NCI-H748 (cell line): ENCODE measurements around the gene KLHL30.

Experiments
- DNase-seq: peaks from one replicate; lab custom pipeline; 2025; ENCODE audit not compliant: unreplicated experiment; lab: John Stamatoyannopoulos, UW

KLHL30 gene

GRCh38 chr2:238130111-238130695, 8.3 kb upstream of the KLHL30 start:
- DNase-seq: no peak

- DNase-seq: no peak
Measured at GRCh38 chr2:238130696-238131628, 7.5 kb upstream of the KLHL30 start.

GRCh38 chr2:238131761-238132462, 6.6 kb upstream of the KLHL30 start:
- no peak for DNase-seq

- no peak for DNase-seq
Measured at GRCh38 chr2:238132463-238133450, 5.7 kb upstream of the KLHL30 start.

GRCh38 chr2:238133499-238134392, 4.7 kb upstream of the KLHL30 start:
- DNase-seq: no peak

GRCh38 chr2:238134393-238134785, 4.1 kb upstream of the KLHL30 start:
- no peak for DNase-seq

- DNase-seq: no peak
Measured at GRCh38 chr2:238135601-238136150, 2.8 kb upstream of the KLHL30 start.

GRCh38 chr2:238136820-238137537, 1.5 kb upstream of the KLHL30 start:
- no peak for DNase-seq

- no peak for DNase-seq
Measured at GRCh38 chr2:238137885-238138284, 583 bp upstream of the KLHL30 start.

GRCh38 chr2:238139196-238140039, 950 bp downstream of the KLHL30 start:
- no peak for DNase-seq

- DNase-seq: no peak
Measured at GRCh38 chr2:238140040-238140439, 1.6 kb downstream of the KLHL30 start.

GRCh38 chr2:238140721-238141540, 2.5 kb downstream of the KLHL30 start:
- DNase-seq: no peak

GRCh38 chr2:238141541-238142318, 3.3 kb downstream of the KLHL30 start:
- peak; percentile 38 for DNase-seq

GRCh38 chr2:238142382-238143205, 4.1 kb downstream of the KLHL30 start:
- no peak for DNase-seq

GRCh38 chr2:238143239-238143951, 4.9 kb downstream of the KLHL30 start:
- no peak for DNase-seq
